NCI-H1092 treated with DMSO at 0.1 percent for 48 hours (cell line): Measurements from ENCODE around the gene FAM234B.
"Not testable (repeated sequence)": the region's sequence is repeated elsewhere in the genome, so short reads cannot be mapped to it uniquely, and the experiment has no call there.

Experiments
- DNase-seq: peaks from one replicate; lab custom pipeline; 2025; lab: John Stamatoyannopoulos, UW

Gene FAM234B

DNA sequence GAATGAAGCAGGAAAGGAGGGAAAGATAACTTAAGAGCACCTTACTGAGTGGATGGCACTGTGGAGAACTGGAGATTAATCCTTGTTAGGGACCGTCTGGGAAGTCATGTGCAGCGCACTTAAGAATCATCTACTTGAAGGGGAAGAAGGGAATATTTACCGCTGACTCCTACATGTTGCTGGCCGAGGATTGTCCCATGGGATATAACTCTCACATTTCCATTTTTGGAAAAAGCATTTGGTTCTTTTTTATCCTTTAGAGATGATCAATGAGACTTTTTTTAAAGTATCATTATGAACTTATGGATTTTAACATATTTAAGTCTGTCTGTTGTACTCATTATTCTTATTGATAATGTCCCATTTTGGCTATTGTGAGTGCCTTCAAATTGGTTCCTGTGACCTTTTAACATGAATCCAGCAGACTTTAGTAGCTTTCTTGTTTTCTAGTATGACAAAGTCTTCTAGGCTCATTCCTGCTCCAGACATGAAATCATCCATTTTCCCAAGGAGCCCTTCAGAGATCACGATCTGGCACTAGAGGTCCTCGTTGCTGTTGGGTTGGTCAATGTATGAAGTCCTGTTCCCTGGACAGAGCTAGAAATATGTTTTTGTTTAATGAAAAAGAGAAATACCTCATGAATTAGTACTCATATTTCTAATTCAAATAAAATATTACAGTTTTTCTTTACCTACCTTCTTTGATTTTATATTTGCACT, 20.2 kb upstream of the FAM234B start:
- peak; percentile 5 for DNase-seq

DNA sequence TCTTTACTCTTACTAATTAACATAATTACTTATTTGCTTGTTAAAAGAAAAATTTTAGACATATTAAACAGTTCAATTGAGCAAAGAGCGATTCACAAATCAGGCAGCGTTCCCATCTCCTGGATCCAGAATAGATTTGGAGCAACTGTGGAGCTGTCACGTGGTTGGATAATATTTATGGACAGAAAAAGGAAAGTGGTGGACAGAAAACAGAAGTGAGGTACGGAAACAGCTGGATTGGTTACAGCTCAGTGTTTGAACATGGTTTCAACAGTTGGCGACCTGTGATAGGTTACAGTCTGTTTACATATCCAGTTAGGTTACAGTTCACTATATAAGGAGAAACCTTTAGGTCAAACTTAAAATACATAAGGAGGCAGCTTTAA, 19.7 kb upstream of the FAM234B start:
- no peak for DNase-seq

DNA sequence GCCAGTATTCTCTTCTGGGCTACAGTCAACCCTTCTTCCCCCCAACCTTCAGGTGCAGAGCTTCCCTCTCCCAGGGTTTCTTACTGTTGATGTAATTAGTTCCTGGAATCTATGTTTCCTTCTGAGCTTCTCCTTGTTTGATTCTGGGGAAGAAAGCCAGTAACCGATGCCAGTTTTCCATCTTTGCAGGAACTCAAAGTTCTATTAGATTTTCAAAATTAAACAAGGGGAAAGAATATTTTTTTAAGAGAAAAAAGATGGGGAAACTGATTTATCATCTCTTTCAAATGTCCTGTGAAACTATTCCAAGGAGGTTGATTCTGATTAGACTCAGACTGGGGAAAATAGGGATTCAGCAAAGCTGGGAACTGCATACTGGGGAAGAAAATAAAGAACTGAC, 17.9 kb upstream of the FAM234B start:
- DNase-seq = no peak

DNA sequence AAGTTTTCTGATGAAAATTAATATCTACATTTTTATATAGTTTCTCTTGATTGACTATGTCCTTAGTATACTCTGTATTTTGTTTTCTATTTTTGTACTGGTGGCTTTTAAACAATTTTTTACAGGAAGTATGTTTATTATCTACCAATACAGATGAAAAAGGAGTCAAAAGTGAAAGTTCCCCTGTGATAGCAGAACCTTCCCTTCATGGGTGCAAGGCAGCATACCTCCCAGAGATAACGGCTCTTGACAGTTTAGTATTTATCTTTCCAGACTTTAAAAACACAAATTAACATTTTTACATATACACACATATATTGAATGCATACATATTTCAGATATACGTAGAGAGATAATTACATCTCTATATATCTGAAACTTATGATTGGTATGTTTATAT, 17.1 kb upstream of the FAM234B start:
- no peak for DNase-seq

DNA sequence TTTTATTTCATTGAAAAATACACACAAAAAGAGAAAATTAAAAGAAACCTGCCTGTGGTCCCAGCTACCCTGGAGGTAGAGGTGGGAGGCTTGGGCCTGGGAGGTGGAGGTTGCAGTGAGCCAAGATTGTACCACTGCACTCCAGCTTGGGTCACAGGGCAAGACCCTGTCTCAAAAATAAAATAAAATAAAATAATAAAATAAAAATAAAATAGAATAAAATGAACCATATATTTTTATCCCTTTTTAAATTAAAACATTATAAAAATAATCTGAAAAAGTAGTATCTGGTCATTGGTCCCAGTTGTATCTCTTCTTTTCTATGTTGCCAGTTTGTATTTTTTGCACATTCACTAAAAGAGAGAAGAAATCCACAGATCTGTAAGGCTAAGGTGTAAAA, 16.7 kb upstream of the FAM234B start:
- no peak for DNase-seq

DNA sequence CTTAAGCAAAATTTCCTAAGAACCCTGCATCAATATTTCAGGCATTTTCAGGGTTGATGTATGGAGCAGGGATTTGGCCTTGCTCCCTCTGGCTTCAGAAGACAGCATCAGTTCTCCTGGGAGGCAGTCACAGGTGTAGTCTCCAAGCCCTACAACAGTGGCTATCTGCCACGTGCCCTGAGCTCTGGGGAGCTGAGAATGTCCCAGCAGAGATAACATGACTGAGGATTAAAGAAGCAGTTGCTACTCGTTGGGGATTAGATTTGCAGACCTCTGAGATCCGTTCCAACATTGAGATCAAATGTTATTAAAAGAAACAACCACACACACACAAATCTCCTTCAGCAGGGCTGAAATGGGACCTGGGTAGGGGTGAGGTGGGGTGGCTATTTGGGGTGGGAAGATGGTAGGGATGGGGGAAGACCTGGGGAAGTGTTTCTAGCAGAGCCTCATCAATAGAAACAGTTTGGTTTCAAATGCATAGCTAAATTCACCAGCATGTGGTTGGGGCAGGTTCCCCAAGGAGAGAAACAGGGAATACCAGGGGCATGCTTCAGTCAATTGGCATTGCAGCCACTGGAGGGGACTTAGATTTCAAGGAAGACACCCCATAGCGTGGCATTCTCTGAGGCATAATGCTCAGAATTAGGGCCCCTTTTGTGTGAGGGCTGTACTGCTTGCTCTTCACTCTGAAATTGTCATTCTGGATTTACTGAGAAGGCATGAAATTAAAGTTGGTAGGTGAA, 15.2 kb upstream of the FAM234B start:
- DNase-seq = no peak

DNA sequence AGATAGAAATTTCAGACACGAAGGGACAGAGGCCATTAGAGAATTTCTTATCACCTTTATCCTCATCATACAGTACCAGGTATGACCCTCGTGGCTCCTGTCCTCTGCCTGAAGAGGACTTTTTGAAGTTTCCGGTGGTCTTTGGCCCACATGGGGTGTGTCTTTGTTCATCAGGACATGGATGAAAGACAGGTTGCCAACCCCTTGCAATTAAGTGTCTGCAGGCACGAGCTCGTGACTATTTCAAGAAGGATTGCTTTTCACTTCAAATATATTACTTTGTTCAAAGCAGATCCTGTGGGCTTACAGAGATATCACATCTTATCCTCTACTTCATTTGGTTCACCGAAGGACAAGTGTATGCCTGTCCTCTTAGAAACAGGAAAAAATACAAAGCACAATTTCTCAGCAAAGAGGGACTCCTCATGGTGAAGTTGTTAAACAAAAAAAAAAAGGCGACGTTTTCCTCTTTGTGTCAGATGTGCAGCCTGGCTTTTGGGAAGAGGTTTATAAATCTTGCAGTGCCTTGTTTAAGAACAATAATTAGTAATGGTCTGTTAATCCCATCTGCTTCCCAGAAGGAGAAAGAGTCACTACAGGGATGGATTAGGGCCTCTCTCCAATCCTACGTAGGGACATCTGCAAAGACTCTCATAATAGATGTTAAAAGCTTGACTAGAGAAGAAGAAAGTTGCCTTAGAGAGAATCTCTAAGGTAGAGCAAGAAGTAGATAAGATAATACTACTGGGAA, 13.5 kb upstream of the FAM234B start:
- DNase-seq = no peak

DNA sequence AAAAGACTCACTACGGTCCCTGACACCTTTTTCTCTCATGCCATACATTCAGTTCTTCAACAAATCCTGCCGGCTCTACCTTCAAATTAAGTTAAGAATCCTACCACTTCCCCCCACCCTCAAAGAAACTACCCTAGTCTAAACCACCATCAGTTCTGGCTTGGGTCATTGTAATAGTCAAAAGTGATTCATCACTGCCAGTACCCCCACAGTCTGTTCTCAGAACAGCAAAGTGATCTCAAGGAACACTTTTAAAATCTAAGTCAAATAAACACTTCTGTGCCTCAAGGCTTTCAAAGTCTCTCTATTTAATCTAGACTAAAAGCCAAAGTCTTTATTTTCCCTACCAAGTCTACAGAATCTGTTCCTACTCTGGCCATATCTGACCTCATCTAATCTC, 12.0 kb upstream of the FAM234B start:
- DNase-seq = no peak

DNA sequence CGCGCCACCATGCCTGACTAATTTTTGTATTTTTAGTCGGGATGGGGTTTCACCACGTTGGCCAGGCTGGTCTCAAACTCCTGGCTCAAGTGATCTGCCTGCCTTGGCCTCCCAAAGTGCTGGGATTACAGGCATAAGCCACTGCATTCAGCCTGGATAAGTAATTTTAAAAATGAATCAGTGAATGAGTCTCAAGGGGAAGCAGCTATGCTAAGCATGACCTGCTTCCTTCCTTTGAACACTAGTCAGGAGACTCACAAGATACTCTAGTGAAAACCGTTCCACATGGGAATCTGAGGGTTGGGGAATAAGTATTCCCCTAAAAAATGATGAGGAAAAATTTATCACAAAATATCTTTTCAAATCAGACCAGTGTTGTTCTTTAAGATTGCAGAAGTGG, 10.7 kb upstream of the FAM234B start:
- no peak for DNase-seq

DNA sequence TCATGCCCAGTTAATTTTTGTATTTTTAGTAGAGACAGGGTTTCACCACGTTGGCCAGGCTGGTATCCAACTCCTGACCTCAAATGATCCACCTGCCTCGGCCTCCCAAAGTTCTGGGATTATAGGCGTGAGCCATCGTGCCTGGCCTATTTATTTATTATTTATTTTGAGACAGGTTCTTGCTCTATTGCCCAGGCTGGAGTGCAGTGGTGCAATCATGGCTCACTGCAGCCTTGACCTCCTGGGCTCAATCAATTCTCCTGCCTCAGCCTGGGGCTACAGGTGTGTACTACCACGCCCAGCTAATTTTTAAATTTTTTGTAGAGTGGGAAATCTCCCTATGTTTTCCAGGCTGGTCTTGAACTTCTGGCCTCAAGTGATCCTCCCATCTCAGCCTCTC, 8.8 kb upstream of the FAM234B start:
- not testable (repeated sequence) for DNase-seq

DNA sequence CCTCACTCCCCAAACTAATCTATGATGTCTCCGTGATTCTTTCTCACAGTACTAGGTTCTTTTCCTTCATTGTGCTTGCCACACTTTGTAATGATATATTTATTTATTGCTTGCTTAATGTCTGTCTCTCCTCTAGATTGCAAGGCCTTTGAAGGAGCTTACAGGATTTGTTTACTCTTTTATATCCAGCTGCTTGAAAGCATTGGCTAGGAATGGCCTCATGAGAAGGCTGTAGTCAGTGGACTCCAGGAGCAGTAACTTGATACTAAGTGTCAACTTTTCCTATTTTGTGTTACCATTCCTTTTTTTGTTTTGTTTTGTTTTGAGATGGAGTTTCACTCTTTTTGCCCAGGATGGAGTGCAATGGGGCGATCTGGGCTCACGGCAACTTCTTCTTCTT, 7.3 kb upstream of the FAM234B start:
- no peak for DNase-seq

DNA sequence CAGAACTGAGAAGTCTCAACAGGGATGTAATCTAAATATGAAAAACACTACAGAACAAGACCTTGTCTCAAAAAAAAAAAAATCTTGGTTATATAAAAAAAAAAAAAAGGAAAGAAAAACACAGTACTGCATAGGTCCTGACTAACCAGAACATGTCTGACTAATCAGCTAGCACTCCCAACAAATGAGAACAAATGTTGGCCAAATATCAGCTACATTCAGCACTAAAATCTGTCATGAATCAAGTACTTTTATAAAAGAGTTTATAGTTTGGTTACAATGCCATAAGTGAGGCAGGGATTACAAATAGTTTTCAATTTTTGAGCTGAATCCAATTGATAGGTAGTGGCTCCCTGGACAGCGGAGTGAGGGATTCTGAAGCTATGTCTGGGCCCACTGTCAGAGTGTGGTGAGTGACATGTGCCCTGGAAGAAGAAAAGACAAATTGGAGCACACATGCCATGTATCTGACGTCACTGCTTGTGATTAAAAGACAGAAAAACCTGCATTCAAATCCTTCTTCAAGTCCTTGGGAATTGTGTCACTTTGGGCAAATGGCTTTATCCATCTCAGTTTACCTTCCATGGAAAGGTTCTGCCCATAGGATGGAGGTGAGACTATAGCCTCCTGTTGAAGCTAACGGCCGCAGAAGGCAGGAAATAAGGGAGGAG, 5.6 kb upstream of the FAM234B start:
- no peak for DNase-seq

DNA sequence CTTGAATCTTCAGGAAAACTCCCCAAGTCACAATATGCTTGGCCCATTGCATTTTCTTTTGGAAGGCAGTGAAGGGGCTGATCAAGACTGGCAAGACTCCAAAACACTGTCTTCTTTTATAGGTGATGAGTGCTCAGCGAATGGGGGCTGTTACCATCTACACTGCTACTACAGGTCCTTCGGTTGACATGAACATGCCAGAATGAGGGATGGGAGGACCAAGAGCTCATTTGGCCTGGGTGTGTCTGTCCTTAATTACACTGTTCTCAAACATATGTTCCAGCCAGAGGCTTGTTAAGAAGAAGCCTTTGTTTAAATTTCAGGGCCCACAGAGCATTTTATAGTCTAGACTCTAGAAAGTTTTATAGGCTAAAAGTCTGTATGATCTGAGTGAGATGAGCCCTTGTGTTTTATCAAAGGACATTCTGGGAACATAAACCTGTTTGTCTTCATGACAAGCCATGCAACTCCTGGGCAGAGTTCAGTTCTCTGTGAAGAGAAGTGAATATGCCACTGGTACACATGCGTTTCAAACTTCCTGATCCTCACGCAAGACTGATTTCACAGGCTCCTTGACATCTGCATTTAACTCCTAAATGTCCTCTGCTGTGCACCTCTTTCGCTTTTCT, 4.7 kb upstream of the FAM234B start:
- no peak for DNase-seq

DNA sequence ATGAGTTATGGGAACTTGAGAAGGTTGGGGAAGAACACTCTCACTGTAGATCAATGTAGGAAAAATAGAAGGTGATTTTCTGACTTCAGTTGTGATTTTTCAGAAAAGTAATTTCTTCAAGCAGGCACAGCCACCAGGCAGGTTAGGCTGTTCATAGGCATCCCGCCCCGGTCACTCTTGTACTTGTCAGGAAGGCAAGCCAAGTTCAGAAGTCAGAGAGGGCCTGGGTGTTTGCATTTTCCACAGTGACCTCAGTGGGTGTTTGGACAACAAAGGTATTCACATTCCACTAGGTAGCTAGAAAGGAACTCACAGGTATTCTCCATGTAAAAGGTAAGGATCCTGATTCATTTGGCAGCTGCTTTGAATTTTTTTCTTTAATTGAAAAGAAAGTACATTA, 3.0 kb upstream of the FAM234B start:
- no peak for DNase-seq

DNA sequence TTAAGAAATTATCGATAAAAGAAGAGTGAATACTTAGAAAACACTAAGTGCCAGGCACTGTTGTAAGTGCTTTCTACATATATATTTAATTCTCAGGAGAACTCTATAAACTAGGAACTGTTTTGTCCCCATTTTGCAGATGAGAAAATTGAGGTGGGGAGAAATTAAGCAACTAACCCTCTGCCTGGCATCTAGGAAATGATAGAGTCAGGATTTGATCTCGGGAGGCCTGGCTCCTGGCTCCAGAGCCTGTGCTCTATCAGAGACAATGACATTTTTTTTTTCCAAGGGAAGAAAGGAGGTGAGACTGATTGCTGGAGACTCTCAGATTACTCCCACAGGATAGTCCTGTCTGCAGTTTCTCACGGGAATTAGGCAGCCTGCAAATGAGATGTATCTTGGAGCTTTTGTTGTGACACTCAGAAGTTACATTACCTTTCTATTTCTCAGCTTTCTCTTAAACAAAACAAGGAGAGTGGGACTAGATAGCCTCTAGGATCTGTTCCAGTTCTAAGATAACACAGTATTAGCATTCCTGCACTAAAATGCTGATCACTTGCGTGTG, 1.4 kb upstream of the FAM234B start:
- no peak for DNase-seq

DNA sequence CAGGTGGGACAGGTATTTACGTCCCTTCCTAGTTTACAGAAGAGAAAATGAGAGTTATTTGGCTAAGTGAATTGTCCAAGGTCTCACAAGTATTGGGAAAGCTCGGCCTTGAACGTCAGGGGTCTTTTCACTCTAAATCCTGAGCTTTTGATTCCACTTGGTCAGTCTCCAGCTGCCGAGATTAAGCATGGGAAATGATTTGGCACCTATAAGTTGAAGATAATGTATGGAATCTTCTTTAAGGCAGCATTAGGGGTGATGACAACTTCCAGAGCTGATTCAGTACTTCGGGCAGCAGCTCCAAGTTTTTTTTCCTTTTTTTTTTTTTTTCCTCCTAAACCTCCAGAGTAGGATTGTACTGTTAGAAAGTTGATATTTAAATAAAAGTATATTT, 722 bp downstream of the FAM234B start:
- DNase-seq = no peak

DNA sequence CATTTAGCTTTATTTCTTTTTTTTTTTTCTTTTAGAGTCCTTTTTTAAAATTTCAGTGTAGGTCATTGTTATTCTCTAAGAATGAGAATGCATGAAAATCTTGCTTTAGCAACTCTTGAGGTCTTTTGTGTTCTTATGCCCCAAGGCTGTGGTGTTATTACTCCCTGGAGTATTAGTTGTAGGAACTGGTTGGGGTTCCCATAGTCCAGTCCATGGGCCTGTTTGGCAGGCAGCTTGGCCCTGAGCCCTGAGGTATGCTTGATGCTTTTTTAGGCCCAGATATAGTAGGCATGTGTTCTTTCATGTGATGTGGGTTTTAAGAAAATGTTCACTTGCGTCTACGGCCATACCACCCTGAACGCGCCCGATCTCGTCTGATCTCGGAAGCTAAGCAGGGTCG, 1.6 kb downstream of the FAM234B start:
- no peak for DNase-seq

DNA sequence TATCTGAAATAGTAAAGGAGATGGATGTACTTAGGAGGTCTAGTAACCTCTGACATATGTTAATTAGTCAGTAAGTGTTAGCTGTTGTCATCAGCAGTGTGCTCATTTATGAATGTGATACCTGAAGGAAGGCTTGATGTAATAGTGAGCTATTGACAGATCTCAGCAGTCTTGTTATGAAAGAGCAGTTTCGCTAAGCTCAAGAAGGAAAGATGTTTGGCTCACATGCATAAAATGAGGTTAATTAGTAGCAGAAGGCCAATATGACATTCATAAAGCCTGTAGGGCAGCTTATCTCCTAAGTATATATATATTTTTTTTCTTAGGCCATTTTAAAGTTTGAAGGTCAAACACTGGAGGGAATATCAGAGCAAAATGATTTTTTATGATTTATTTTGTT, 2.8 kb downstream of the FAM234B start:
- DNase-seq = no peak

DNA sequence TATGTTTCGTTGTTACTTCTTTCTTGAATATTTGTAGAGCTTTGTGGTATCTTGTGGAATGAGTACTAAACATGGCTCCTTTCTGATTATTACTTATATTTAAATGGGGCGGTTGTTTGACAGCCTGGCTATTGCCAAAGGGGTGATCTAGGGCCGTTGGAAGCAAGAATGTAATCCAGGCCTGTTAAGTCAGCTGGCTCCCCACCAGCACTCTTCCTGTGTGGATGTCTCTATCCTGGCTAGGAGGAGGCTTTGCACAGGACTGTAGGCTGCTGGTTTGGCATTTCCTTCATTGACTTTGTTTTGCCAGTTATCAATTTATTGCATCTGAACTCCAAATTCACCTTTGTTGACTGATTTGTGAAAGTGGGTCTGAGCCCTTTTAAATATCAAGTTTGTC, 5.6 kb downstream of the FAM234B start:
- no peak for DNase-seq

DNA sequence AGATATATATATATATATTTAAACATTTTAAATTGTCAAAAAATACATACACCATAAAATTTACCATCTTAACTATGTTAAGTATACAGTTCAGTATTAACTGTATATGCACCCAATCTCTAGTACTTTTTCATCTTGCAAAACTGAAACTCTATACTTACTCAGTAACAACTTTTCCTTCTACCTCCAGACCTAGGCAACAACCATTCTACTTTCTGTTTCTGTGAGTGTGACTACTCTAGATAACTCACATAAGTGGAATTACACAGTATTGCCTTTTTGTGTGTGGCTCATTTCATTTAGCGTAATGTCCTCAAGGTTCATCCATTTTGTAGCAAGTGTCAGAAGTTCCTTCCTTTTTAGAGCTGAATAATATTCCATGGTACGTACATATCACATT, 8.2 kb downstream of the FAM234B start:
- no peak for DNase-seq

DNA sequence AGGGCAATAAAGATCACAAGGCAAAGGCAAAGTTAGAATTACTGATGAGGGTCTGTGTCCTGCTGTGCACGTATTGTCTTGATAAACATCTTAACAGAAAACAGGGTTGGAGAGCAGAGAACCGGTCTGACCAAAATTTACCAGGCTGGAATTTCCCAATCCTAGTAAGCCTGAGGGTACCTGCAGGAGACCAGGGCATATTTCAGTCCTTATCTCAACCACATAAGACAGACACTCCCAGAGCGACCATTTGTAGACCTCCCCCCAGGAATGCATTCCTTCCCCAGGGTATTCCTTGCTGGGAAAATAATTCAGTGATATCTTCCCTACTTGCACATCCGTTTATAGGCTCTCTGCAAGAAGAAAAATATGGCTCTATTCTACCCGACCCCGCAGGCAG, 9.4 kb downstream of the FAM234B start:
- not testable (repeated sequence) for DNase-seq

DNA sequence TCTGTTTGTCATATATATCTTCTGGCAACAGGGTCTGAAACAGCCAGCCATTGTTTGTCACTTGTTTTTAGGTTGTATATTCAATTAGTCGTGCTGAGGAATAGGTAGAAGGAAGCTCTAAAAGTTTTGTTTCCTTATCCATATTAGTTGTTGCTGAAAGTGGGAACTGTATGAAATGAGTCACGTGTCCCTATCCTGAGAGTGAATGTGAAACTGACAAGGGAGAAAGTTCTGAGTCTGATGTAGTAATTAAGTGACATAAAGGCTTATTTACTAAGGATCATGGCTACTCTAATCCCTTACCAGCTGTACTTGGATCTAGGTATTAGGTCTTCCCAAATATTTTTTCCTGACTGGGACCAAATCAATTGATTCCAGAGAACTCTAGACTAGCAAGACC, 16.4 kb downstream of the FAM234B start:
- no peak for DNase-seq
